CD14-positive monocyte (primary cell): ENCODE measurements around the gene CMPK2. TPM values are rescaled to one million over a fixed set of nuclear protein-coding genes. Genes with fewer than 3 reads are reported as not detected.
A peak's percentile ranks its signal among the peaks of the same experiment; 100 is the strongest.

Experiments used
- DNase-seq, 3 donors: peaks; one replicate each; pipeline ENCODE4 v3.0.0-alpha.2; 2011 to 2022
- H2AFZ ChIP-seq: 2 replicates; pipeline ENCODE4 v1.6.0; 2012; ENCODE audit warnings: mild to moderate bottlenecking, low read depth, low read length, inconsistent platforms; ENCODE audit not compliant: insufficient read depth, poor library complexity, severe bottlenecking
- H3K27ac ChIP-seq, 2 donors: 1 replicate in 1 of 2; 2 replicates in 1 of 2; pipeline ENCODE4 v1.5.1; 2012 to 2013; ENCODE audit warnings: low read length in 2 of 2, control low read depth in 1 of 2, inconsistent platforms in 1 of 2, low read depth in 1 of 2, mild to moderate bottlenecking in 1 of 2
- H3K27me3 ChIP-seq, 2 donors: one replicate each; pipeline versions ENCODE4 v1.6.0 to v1.6.1; 2011 to 2013; ENCODE audit warnings: low read length in 2 of 2; ENCODE audit not compliant: control insufficient read depth in 2 of 2, insufficient read depth in 2 of 2
- H3K36me3 ChIP-seq, 2 donors: replicated peaks in 1 of 2; 1 replicate in 1 of 2; 2 replicates in 1 of 2; pipeline versions ENCODE4 v1.5.1 to v1.6.1; 2012 to 2013; ENCODE audit warnings: low read length in 2 of 2, control low read depth in 1 of 2, inconsistent platforms in 1 of 2, mild to moderate bottlenecking in 1 of 2; ENCODE audit not compliant: insufficient read depth in 2 of 2, control insufficient read depth in 1 of 2
- H3K4me1 ChIP-seq, 2 donors: 1 replicate in 1 of 2; 2 replicates in 1 of 2; pipeline versions ENCODE4 v1.5.1 to v1.6.1; 2012 to 2013; ENCODE audit warnings: low read length in 2 of 2, control low read depth in 1 of 2, inconsistent platforms in 1 of 2, mild to moderate bottlenecking in 1 of 2, moderate library complexity in 1 of 2; ENCODE audit not compliant: insufficient read depth in 2 of 2, control insufficient read depth in 1 of 2
- H3K4me2 ChIP-seq: replicated peaks from 2 replicates; pipeline ENCODE3; 2012; ENCODE audit warnings: low read length, moderate library complexity, mild to moderate bottlenecking; ENCODE audit not compliant: poor library complexity, severe bottlenecking; ENCODE audit errors: extremely low read depth
- H3K4me3 ChIP-seq, 3 experiments: fragments of 200-600 bp in 1 of 3; sonication (generic) in 1 of 3; replicated peaks in 1 of 3; 1 replicate in 2 of 3; 2 replicates in 1 of 3; pipeline ENCODE4 v1.5.1; 2011 to 2013; ENCODE audit warnings: low read length in 3 of 3, mild to moderate bottlenecking in 3 of 3, control low read depth in 2 of 3, low read depth in 2 of 3, inconsistent platforms in 1 of 3, moderate library complexity in 1 of 3
- H3K79me2 ChIP-seq: 2 replicates; pipeline ENCODE4 v1.6.0; 2012; ENCODE audit warnings: mild to moderate bottlenecking, control low read depth, inconsistent platforms, low read length, moderate library complexity; ENCODE audit not compliant: insufficient read depth
- H3K9ac ChIP-seq: 2 replicates; pipeline ENCODE4 v1.6.0; 2017; ENCODE audit warnings: low read length, mild to moderate bottlenecking; ENCODE audit not compliant: insufficient read depth, poor library complexity, severe bottlenecking
- H3K9me3 ChIP-seq, 2 donors: replicated peaks in 1 of 2; 1 replicate in 1 of 2; 2 replicates in 1 of 2; pipeline versions ENCODE4 v1.5.1 to v1.6.1; 2012 to 2013; ENCODE audit warnings: low read length in 2 of 2, control low read depth in 1 of 2; ENCODE audit not compliant: control insufficient read depth in 1 of 2, insufficient read depth in 1 of 2
- H4K20me1 ChIP-seq: 2 replicates; pipeline ENCODE4 v1.6.0; 2012; ENCODE audit warnings: mild to moderate bottlenecking, low read length, control low read depth, moderate library complexity; ENCODE audit not compliant: insufficient read depth
- H3K27ac Mint-ChIP-seq, 7 donors: one replicate each; pipeline ENCODE4 v1.8.0; 2020; ENCODE audit warnings: mild to moderate bottlenecking in 7 of 7, mixed read lengths in 7 of 7, moderate library complexity in 6 of 7, inconsistent platforms in 2 of 7
- H3K27me3 Mint-ChIP-seq, 3 donors: one replicate each; pipeline ENCODE4 v1.8.0; 2021 to 2022; ENCODE audit warnings: low read depth in 3 of 3, mild to moderate bottlenecking in 3 of 3, mixed read lengths in 3 of 3, moderate library complexity in 3 of 3, inconsistent platforms in 1 of 3
- H3K36me3 Mint-ChIP-seq, 2 donors: one replicate each; pipeline ENCODE4 v1.8.0; 2020; ENCODE audit warnings: mixed read lengths in 2 of 2, inconsistent platforms in 1 of 2, mild to moderate bottlenecking in 1 of 2
- H3K4me1 Mint-ChIP-seq: one replicate; pipeline ENCODE4 v1.8.0; 2020; ENCODE audit warnings: mild to moderate bottlenecking, mixed read lengths
- H3K4me3 Mint-ChIP-seq, 2 donors: one replicate each; pipeline ENCODE4 v1.8.0; 2020; ENCODE audit warnings: mild to moderate bottlenecking in 2 of 2, mixed read lengths in 2 of 2, moderate library complexity in 1 of 2
- H3K9me3 Mint-ChIP-seq, 7 donors: one replicate each; pipeline ENCODE4 v1.8.0; 2020 to 2022; ENCODE audit warnings: mixed read lengths in 7 of 7, mild to moderate bottlenecking in 6 of 7, moderate library complexity in 6 of 7, inconsistent platforms in 2 of 7
- CTCF ChIP-seq: fragments of 200-600 bp; IDR thresholded peaks from one replicate; pipeline ENCODE4 v1.8.0; 2022; ENCODE audit warnings: antibody characterized with exemption, mild to moderate bottlenecking
- WGBS: methylation state at CpG from one replicate; pipeline ENCODE4 v1.1.5; 2013; ENCODE audit warnings: missing lambda C conversion rate; ENCODE audit not compliant: insufficient coverage; 5-methylcytosine and 5-hydroxymethylcytosine counted together
- intact Hi-C, 2 donors: fragments of 100-400 bp; cut with micrococcal nuclease; formaldehyde crosslinking; loops; one replicate each; pipeline versions ENCODE4 v1.15.0 to v1.15.1; 2023
- polyA plus RNA-seq, 3 donors: library from polyadenylated mRNA; depleted of rRNA in 1 of 3; unstranded in 2 of 3; stranded (reverse) in 1 of 3; fragments of 300-500 nt in 2 of 3; fragments of >200 nt in 1 of 3; fragmentation: Illumina TruSeq in 2 of 3; gene quantifications; 1 replicate in 2 of 3; 2 replicates in 1 of 3; pipeline ENCODE4 v1.2.3, GENCODE V29; 2012 to 2021

CMPK2 gene
- polyA plus RNA-seq, 3 donors, result 12.6 to 18.1 (median 17.0) TPM

- Histone ChIP-seq H3K9me3 (peaks cover 14 to 24% of the 10 kb centered on the region in 2 donors), H3K27ac (no peak overlapping the region), H3K4me3 (no peak overlapping the region), H4K20me1 (no peaks in the 10 kb centered on the region), H3K4me1 (peaks cover 0 to 5% of the 10 kb centered on the region in 2 donors), H3K79me2 (no peaks in the 10 kb centered on the region), H3K27me3 (no peaks in the 10 kb centered on the region), H3K36me3 (peaks cover 62 to 99% of the 10 kb centered on the region in 2 donors), H3K9ac (no peak overlapping the region), H3K4me2 (no peak overlapping the region), H2AFZ (no peak overlapping the region)
- intact Hi-C loops, result no loop called here
- Mint-ChIP-seq H3K9me3 (peaks cover 17 to 27% (median 25%) of the 10 kb centered on the region in 7 donors), H3K27me3 (peaks cover 0 to 2% (median 0%) of the 10 kb centered on the region in 3 donors), H3K4me3 (no peak overlapping the region), H3K4me1 (peaks cover 9% of the 10 kb centered on the region), H3K27ac (peak overlapping the region in 1 of 7 donors; percentile 7), H3K36me3 (peaks cover 80 to 92% of the 10 kb centered on the region in 2 donors)
- no peak for DNase-seq
- no peak for TF ChIP-seq CTCF
- WGBS, result no CpG with 5 or more reads among the region's 1 CpG
Observed at GRCh38 chr2:6856548-6856920, 9.2 kb downstream of the CMPK2 start.

GRCh38 chr2:6855860-6856547 lies 9.7 kb downstream of the CMPK2 start:
- Mint-ChIP-seq H3K36me3 (peaks cover 80 to 92% of the 10 kb centered on the region in 2 donors), H3K27ac (peak overlapping the region in 1 of 7 donors; percentile 7), H3K4me3 (no peak overlapping the region), H3K27me3 (no peaks in the 10 kb centered on the region), H3K4me1 (peaks cover 9% of the 10 kb centered on the region), H3K9me3 (peaks cover 12 to 25% (median 23%) of the 10 kb centered on the region in 7 donors)
- Histone ChIP-seq H3K4me3 (no peak overlapping the region), H4K20me1 (no peaks in the 10 kb centered on the region), H2AFZ (no peak overlapping the region), H3K27ac (no peak overlapping the region), H3K79me2 (no peaks in the 10 kb centered on the region), H3K4me2 (no peak overlapping the region), H3K9me3 (peaks cover 18 to 21% of the 10 kb centered on the region in 2 donors), H3K9ac (no peak overlapping the region), H3K4me1 (peaks cover 0 to 5% of the 10 kb centered on the region in 2 donors), H3K36me3 (peaks cover 63 to 99% of the 10 kb centered on the region in 2 donors), H3K27me3 (no peaks in the 10 kb centered on the region)
- DNase-seq, result no peak
- TF ChIP-seq CTCF, result no peak
- intact Hi-C loops, result no loop called here
